ENCODE results near the gene PODN. TPM values are rescaled to one million over a fixed set of nuclear protein-coding genes. Genes with fewer than 3 reads are reported as not detected.

The PODN gene
- total RNA-seq, 3 donors from 2014 or later, result 5.8 to 69.2 (median 18.1) TPM

- peaks cover 7% of the 10 kb centered on the region for H3K9me3 ChIP-seq
- no peaks in the 10 kb centered on the region for H3K36me3 ChIP-seq (ENCODE audit: low read depth)
- ATAC-seq (no peak), DNase-seq (no peak)
- H3K4me1 ChIP-seq (ENCODE audit: low read depth), result peaks cover 11% of the 10 kb centered on the region
- intact Hi-C loops (cut with DNase I, micrococcal nuclease), result no loop called here
- TF ChIP-seq CTCF (IDR thresholded peaks at IDR 0.05), result no peak
- H3K4me3 ChIP-seq, result no peak overlapping the region
Measured at GRCh38 chr1:53134042-53134485, 72.1 kb downstream of the PODN start.

Other genes starting within 250 kb of the PODN start
- under 1 TPM in 2 of 3 donors, not detected in 1; 0.07 to 0.12 TPM for gene ZYG11A, start 219.5 kb upstream of the PODN start, total RNA-seq
- gene ECHDC2, start 140.5 kb upstream of the PODN start, total RNA-seq, result 100 to 1,000 TPM; 150 to 196 (median 162) TPM
- gene SCP2, start 134.9 kb upstream of the PODN start, total RNA-seq, result 100 to 1,000 TPM; 228 to 272 (median 267) TPM
- under 1 TPM; 0.72 to 0.98 (median 0.93) TPM for gene SLC1A7, start 80.4 kb downstream of the PODN start, total RNA-seq
- 10 to 100 TPM; 30.1 to 75.3 (median 52.3) TPM for gene CPT2, start 134.6 kb downstream of the PODN start, total RNA-seq
- 10 to 100 TPM; 38.1 to 65.7 (median 40.6) TPM for gene CZIB, start 158.4 kb downstream of the PODN start, total RNA-seq
- 10 to 100 TPM; 30.3 to 36.3 (median 34.9) TPM for gene MAGOH, start 176.3 kb downstream of the PODN start, total RNA-seq